Dermis microvascular lymphatic vessel endothelial cell (primary cell): ENCODE data around the gene ZNF440. TPM values are rescaled to one million over a fixed set of nuclear protein-coding genes. Genes with fewer than 3 reads are reported as not detected.
A peak's percentile ranks its signal among the peaks of the same experiment; 100 is the strongest.
"Not testable (repeated sequence)": the region's sequence is repeated elsewhere in the genome, so short reads cannot be mapped to it uniquely, and the experiment has no call there.

ENCODE experiments used
- DNase-seq, 2 donors: peaks; one replicate each; pipeline versions ENCODE4 v3.0.0 to v3.0.0-alpha.2; 2010; ENCODE audit warnings: low read depth in 2 of 2
- total RNA-seq: library from RNA; depleted of rRNA; stranded (reverse); fragments of >200 nt; gene quantifications from 2 replicates; pipeline ENCODE4 v1.2.1, GENCODE V29; 2014

ZNF440 gene
- total RNA-seq, 1 donor from 2014 or later: 5.9 TPM

- DNase-seq: not testable (repeated sequence)
Measured at GRCh38 chr19:11828957-11829876, 15.1 kb downstream of the ZNF440 start.

GRCh38 chr19:11832253-11832912, 18.3 kb downstream of the ZNF440 start:
- DNase-seq: no peak

GRCh38 chr19:11833541-11833940, 19.5 kb downstream of the ZNF440 start:
- DNase-seq: no peak

GRCh38 chr19:11835626-11836066, 21.6 kb downstream of the ZNF440 start:
- not testable (repeated sequence) for DNase-seq

GRCh38 chr19:11843722-11844121, 29.6 kb downstream of the ZNF440 start:
- no peak for DNase-seq

GRCh38 chr19:11847615-11848014, 33.5 kb downstream of the ZNF440 start:
- DNase-seq: not testable (repeated sequence)

GRCh38 chr19:11848200-11848593, 34.1 kb downstream of the ZNF440 start:
- DNase-seq: no peak

- peak; percentile 1 to 28 for DNase-seq
Measured at GRCh38 chr19:11848594-11849469, 34.8 kb downstream of the ZNF440 start, which contains the start of gene ZNF439. Gene ZNF439, plus strand, starts transcription at chr19:11848726. Its CDS starts 142 bp downstream, at chr19:11848868.

- not testable (repeated sequence) for DNase-seq
Measured at GRCh38 chr19:11850289-11850688, 36.2 kb downstream of the ZNF440 start.

- DNase-seq: no peak
Measured at GRCh38 chr19:11853358-11853757, 39.3 kb downstream of the ZNF440 start.

GRCh38 chr19:11856596-11857250, 42.6 kb downstream of the ZNF440 start:
- no peak for DNase-seq

- no peak for DNase-seq
Measured at GRCh38 chr19:11860721-11861120, 46.6 kb downstream of the ZNF440 start.

GRCh38 chr19:11861301-11861700, 47.2 kb downstream of the ZNF440 start:
- no peak for DNase-seq

- DNase-seq: not testable (repeated sequence)
Measured at GRCh38 chr19:11867766-11868165, 53.7 kb downstream of the ZNF440 start.

- DNase-seq: no peak
Measured at GRCh38 chr19:11868188-11868587, 54.1 kb downstream of the ZNF440 start.

GRCh38 chr19:11872624-11873023, 58.6 kb downstream of the ZNF440 start:
- no peak for DNase-seq

- DNase-seq: no peak
Measured at GRCh38 chr19:11873762-11874161, 59.7 kb downstream of the ZNF440 start.

- peak in 1 of 2 donors; percentile 5 for DNase-seq
Measured at GRCh38 chr19:11879687-11880266, 65.7 kb downstream of the ZNF440 start.

- DNase-seq: no peak
Measured at GRCh38 chr19:11880598-11880997, 66.5 kb downstream of the ZNF440 start.

GRCh38 chr19:11881151-11881800, 67.2 kb downstream of the ZNF440 start:
- peak; percentile 36 to 59 for DNase-seq
